ENCODE results near the gene CDCA5. TPM values are rescaled to one million over a fixed set of nuclear protein-coding genes. Genes with fewer than 3 reads are reported as not detected.

Gene CDCA5
- polyA plus RNA-seq, 6 donors from 2014 or later: 0.11 to 1.00 (median 0.47) TPM; not detected in 1

GRCh38 chr11:65066315-65066714, 17.5 kb downstream of the CDCA5 start:
- Mint-ChIP-seq H3K27ac (no peak overlapping the region), H3K4me3 (no peak overlapping the region), H3K9me3 (no peaks in the 10 kb centered on the region), H3K27me3 (peaks cover 0 to 6% (median 0%) of the 10 kb centered on the region in 3 donors), H3K36me3 (no peaks in the 10 kb centered on the region), H3K4me1 (peaks cover 5 to 13% (median 6%) of the 10 kb centered on the region in 3 donors)
- ATAC-seq (ENCODE audit: low read depth in 2 of 2) (no peak), DNase-seq (no peak)

GRCh38 chr11:65065851-65066250, 18.0 kb downstream of the CDCA5 start:
- Mint-ChIP-seq H3K4me3 (no peak overlapping the region), H3K36me3 (no peaks in the 10 kb centered on the region), H3K27ac (no peak overlapping the region), H3K9me3 (no peaks in the 10 kb centered on the region), H3K27me3 (peaks cover 0 to 6% (median 0%) of the 10 kb centered on the region in 3 donors), H3K4me1 (peaks cover 5 to 18% (median 6%) of the 10 kb centered on the region in 3 donors)
- DNase-seq (no peak), ATAC-seq (ENCODE audit: low read depth in 2 of 2) (no peak)

- ATAC-seq (ENCODE audit: low read depth in 2 of 2) (no peak), DNase-seq (no peak)
- Mint-ChIP-seq H3K4me3 (no peak overlapping the region), H3K36me3 (no peaks in the 10 kb centered on the region), H3K9me3 (no peaks in the 10 kb centered on the region), H3K27ac (no peak overlapping the region), H3K27me3 (peaks cover 0 to 6% (median 0%) of the 10 kb centered on the region in 3 donors), H3K4me1 (peaks cover 5 to 21% (median 6%) of the 10 kb centered on the region in 3 donors)
These were observed 19.0 kb downstream of the CDCA5 start for GRCh38 chr11:65064847-65065240.

- H3K36me3 Mint-ChIP-seq: no peaks in the 10 kb centered on the region
- no peak overlapping the region for H3K4me3 Mint-ChIP-seq
- no peak overlapping the region for H3K27ac Mint-ChIP-seq
- DNase-seq: no peak
- peaks cover 0 to 12% (median 0%) of the 10 kb centered on the region in 3 donors for H3K27me3 Mint-ChIP-seq
- H3K9me3 Mint-ChIP-seq: no peaks in the 10 kb centered on the region
- peaks cover 5 to 19% (median 6%) of the 10 kb centered on the region in 3 donors for H3K4me1 Mint-ChIP-seq
- no peak for ATAC-seq (ENCODE audit: low read depth in 2 of 2)
These were observed 20.3 kb downstream of the CDCA5 start for GRCh38 chr11:65063532-65063931.

GRCh38 chr11:65060913-65061408, 22.9 kb downstream of the CDCA5 start:
- Mint-ChIP-seq H3K36me3 (no peaks in the 10 kb centered on the region), H3K9me3 (no peaks in the 10 kb centered on the region), H3K27me3 (peaks cover 0 to 12% (median 0%) of the 10 kb centered on the region in 3 donors), H3K4me1 (peaks cover 5 to 19% (median 6%) of the 10 kb centered on the region in 3 donors), H3K4me3 (no peak overlapping the region), H3K27ac (no peak overlapping the region)
- DNase-seq (no peak), ATAC-seq (ENCODE audit: low read depth in 2 of 2) (peak in 1 of 2 donors; percentile 28)

GRCh38 chr11:65059959-65060824, 23.6 kb downstream of the CDCA5 start:
- DNase-seq (no peak), ATAC-seq (ENCODE audit: low read depth in 2 of 2) (no peak)
- Mint-ChIP-seq H3K27ac (no peak overlapping the region), H3K27me3 (peaks cover 0 to 12% (median 0%) of the 10 kb centered on the region in 3 donors), H3K4me1 (peaks cover 5 to 19% (median 6%) of the 10 kb centered on the region in 3 donors), H3K4me3 (no peak overlapping the region), H3K36me3 (no peaks in the 10 kb centered on the region), H3K9me3 (no peaks in the 10 kb centered on the region)

- H3K4me3 Mint-ChIP-seq: peak overlapping the region in 1 of 8 donors; percentile 14
- peaks cover 0 to 12% (median 0%) of the 10 kb centered on the region in 3 donors for H3K27me3 Mint-ChIP-seq
- ATAC-seq (ENCODE audit: low read depth in 2 of 2): no peak
These were observed 24.3 kb downstream of the CDCA5 start for GRCh38 chr11:65059523-65059922.

GRCh38 chr11:65058419-65059054, 25.3 kb downstream of the CDCA5 start, which contains the start of gene NAALADL1:
Gene NAALADL1 (minus strand): TSS chr11:65058553. CDS start chr11:65058521, 32 bp downstream.
- H3K27ac Mint-ChIP-seq: peak within 1 kb of the TSS in 1 of 6 donors; percentile 77
- ATAC-seq (ENCODE audit: low read depth in 2 of 2): no peak

More at GRCh38 chr11:65059523-65059922, 24.3 kb downstream of the CDCA5 start:
- H3K9me3 Mint-ChIP-seq: no peaks in the 10 kb centered on the region
- H3K27ac Mint-ChIP-seq: no peak overlapping the region
- no peak for DNase-seq
- no peaks in the 10 kb centered on the region for H3K36me3 Mint-ChIP-seq
- peaks cover 5 to 22% (median 6%) of the 10 kb centered on the region in 3 donors for H3K4me1 Mint-ChIP-seq

GRCh38 chr11:65058012-65058411, 25.8 kb downstream of the CDCA5 start:
- no peaks in the 10 kb centered on the region for H3K36me3 Mint-ChIP-seq
- ATAC-seq (ENCODE audit: low read depth in 2 of 2) (no peak), DNase-seq (no peak)
- no peak overlapping the region for H3K27ac Mint-ChIP-seq
- peaks cover 0 to 9% (median 0%) of the 10 kb centered on the region in 3 donors for H3K27me3 Mint-ChIP-seq
- H3K4me3 Mint-ChIP-seq: no peak overlapping the region
- no peaks in the 10 kb centered on the region for H3K9me3 Mint-ChIP-seq
- H3K4me1 Mint-ChIP-seq: peaks cover 20 to 36% (median 21%) of the 10 kb centered on the region in 3 donors

More at GRCh38 chr11:65058419-65059054, 25.3 kb downstream of the CDCA5 start, which contains the start of gene NAALADL1:
- H3K4me3 Mint-ChIP-seq: no peak within 1 kb of the TSS
- H3K9me3 Mint-ChIP-seq: no peaks in the 10 kb centered on the region
- peaks cover 15 to 32% (median 15%) of the 10 kb centered on the region in 3 donors for H3K4me1 Mint-ChIP-seq
- H3K27me3 Mint-ChIP-seq: peaks cover 0 to 12% (median 0%) of the 10 kb centered on the region in 3 donors
- H3K36me3 Mint-ChIP-seq: no peaks in the 10 kb centered on the region
- no peak for DNase-seq

- H3K27ac Mint-ChIP-seq: peak overlapping the region in 1 of 6 donors; percentile 77
- peaks cover 0 to 6% (median 0%) of the 10 kb centered on the region in 3 donors for H3K27me3 Mint-ChIP-seq
- peaks cover 18 to 38% (median 24%) of the 10 kb centered on the region in 3 donors for H3K4me1 Mint-ChIP-seq
- DNase-seq: no peak
- no peaks in the 10 kb centered on the region for H3K36me3 Mint-ChIP-seq
- H3K9me3 Mint-ChIP-seq: no peaks in the 10 kb centered on the region
- H3K4me3 Mint-ChIP-seq: no peak overlapping the region
- no peak for ATAC-seq (ENCODE audit: low read depth in 2 of 2)
These were observed 26.3 kb downstream of the CDCA5 start for GRCh38 chr11:65057526-65057925.

- Mint-ChIP-seq H3K36me3 (no peaks in the 10 kb centered on the region), H3K27me3 (peaks cover 0 to 6% (median 0%) of the 10 kb centered on the region in 3 donors), H3K9me3 (no peaks in the 10 kb centered on the region), H3K27ac (peak overlapping the region in 1 of 6 donors; percentile 77), H3K4me3 (no peak overlapping the region), H3K4me1 (peaks cover 18 to 32% (median 19%) of the 10 kb centered on the region in 3 donors)
- DNase-seq (no peak), ATAC-seq (ENCODE audit: low read depth in 2 of 2) (no peak)
These were observed 26.8 kb downstream of the CDCA5 start for GRCh38 chr11:65056999-65057398.

GRCh38 chr11:65055538-65055937, 28.3 kb downstream of the CDCA5 start:
- no peaks in the 10 kb centered on the region for H3K36me3 Mint-ChIP-seq
- H3K4me1 Mint-ChIP-seq: peaks cover 18 to 19% (median 19%) of the 10 kb centered on the region in 3 donors
- H3K27ac Mint-ChIP-seq: peak overlapping the region in 1 of 6 donors; percentile 57
- ATAC-seq (ENCODE audit: low read depth in 2 of 2) (no peak), DNase-seq (no peak)
- no peak overlapping the region for H3K4me3 Mint-ChIP-seq
- peaks cover 0 to 6% (median 0%) of the 10 kb centered on the region in 3 donors for H3K27me3 Mint-ChIP-seq
- H3K9me3 Mint-ChIP-seq: no peaks in the 10 kb centered on the region

GRCh38 chr11:65053827-65054508, 29.9 kb downstream of the CDCA5 start:
- Mint-ChIP-seq H3K27me3 (no peaks in the 10 kb centered on the region), H3K9me3 (no peaks in the 10 kb centered on the region), H3K36me3 (no peaks in the 10 kb centered on the region), H3K4me1 (peaks cover 18 to 19% (median 19%) of the 10 kb centered on the region in 3 donors), H3K27ac (peak overlapping the region; percentile 35 to 95 (median 74)), H3K4me3 (peak overlapping the region in 7 of 8 donors; percentile 47 to 88 (median 64))
- ATAC-seq (ENCODE audit: low read depth in 2 of 2) (peak; percentile 79 to 80), DNase-seq (no peak)
